Measurements from ENCODE around the gene CNDP2. TPM values are rescaled to one million over a fixed set of nuclear protein-coding genes. Genes with fewer than 3 reads are reported as not detected.

Gene CNDP2
- total and polyA plus RNA-seq, 12 donors, result 49.7 to 159 (median 97.9) TPM

DNA sequence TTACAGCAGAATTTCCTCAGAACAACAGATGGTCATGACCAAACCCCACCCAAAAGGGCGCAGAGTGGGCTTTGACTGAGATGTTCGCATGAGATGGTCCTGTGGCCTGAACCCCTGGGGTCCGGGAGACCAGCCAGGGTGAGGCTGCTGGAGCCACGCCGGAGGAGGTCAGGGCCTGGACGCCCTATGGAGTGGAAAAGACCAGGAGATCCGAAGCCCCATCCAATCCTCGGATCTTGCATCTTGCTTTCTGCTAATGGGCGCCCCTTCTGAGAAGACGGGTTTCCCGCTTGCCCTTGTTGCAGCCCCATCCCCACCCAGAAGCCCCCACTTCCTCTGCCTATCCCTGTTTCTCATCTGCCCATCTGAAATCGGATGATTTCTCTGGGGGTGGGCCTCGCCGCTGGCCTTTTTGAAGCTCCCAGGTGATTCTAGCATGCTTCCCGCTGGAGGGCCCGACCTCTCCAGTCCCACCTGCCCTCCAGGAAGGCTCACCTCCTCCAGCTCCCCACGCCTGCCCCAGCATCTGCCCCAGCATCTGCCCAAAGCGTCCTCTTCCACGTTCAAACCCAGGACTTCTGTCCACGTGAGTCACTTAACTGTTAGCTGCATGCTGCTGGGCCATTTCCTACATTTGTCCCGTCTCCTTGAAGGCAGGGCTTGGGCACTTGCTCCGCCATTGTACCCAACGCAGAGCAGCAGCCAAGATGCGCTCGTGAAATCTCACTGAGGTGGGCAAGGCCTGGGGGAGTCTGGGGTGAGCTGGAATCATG is 33.8 kb downstream of the CNDP2 start:
- no peaks in the 10 kb centered on the region for H3K9me3 ChIP-seq (replicated peaks in 1 of 3)
- TF ChIP-seq, protein P1, sequence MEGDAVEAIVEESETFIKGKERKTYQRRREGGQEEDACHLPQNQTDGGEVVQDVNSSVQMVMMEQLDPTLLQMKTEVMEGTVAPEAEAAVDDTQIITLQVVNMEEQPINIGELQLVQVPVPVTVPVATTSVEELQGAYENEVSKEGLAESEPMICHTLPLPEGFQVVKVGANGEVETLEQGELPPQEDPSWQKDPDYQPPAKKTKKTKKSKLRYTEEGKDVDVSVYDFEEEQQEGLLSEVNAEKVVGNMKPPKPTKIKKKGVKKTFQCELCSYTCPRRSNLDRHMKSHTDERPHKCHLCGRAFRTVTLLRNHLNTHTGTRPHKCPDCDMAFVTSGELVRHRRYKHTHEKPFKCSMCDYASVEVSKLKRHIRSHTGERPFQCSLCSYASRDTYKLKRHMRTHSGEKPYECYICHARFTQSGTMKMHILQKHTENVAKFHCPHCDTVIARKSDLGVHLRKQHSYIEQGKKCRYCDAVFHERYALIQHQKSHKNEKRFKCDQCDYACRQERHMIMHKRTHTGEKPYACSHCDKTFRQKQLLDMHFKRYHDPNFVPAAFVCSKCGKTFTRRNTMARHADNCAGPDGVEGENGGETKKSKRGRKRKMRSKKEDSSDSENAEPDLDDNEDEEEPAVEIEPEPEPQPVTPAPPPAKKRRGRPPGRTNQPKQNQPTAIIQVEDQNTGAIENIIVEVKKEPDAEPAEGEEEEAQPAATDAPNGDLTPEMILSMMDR (IDR thresholded peaks at IDR 0.05), result no peak
- no peak for TF ChIP-seq POLR2A (IDR thresholded peaks at IDR 0.05)
- 90 to 98% (median 93%) methylated on average over 22 to 25 of the region's 25 CpGs for WGBS, 4 donors

DNA sequence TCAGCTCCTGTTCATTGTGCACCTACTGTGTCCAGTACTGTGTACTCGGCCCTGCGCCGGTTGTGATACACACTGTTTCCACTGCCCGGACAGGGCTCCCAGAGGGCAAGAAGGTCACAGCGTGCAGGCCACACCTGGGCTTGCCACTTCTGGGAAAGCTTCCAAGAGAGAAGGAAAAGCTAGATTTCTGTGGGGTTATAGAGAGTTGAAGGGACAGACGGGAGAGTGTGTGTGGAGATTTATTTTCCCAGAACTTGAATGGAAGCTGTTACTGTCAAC is 34.4 kb downstream of the CNDP2 start:
- H3K36me3 ChIP-seq (replicated peaks in 1 of 2), result no peaks in the 10 kb centered on the region
- no peak overlapping the region for H3K27ac ChIP-seq
- intact Hi-C loops (cut with DNase I), result loop anchor here in 1 of 2 donors (10.0 kb wide), 1 partner anchor 176 kb away; no protein-coding TSS in a partner anchor
- no peaks in the 10 kb centered on the region for H3K9me3 ChIP-seq (replicated peaks in 1 of 3)
- no peaks in the 10 kb centered on the region for H3K27me3 ChIP-seq
- TF ChIP-seq, protein P1 (IDR thresholded peaks at IDR 0.05), result no peak
- no peak for TF ChIP-seq POLR2A (IDR thresholded peaks at IDR 0.05)
- no peaks in the 10 kb centered on the region for H3K4me1 ChIP-seq (replicated peaks in 1 of 2)
- DNase-seq, result no peak
- H3K4me3 ChIP-seq, result no peak overlapping the region
- WGBS, 4 donors, result 82 to 93% (median 85%) methylated on average over 6 of the region's 6 CpGs

More for the DNA sequence above, 33.8 kb downstream of the CNDP2 start:
- Histone ChIP-seq H3K36me3 (replicated peaks in 1 of 2) (no peaks in the 10 kb centered on the region), H3K27ac (no peak overlapping the region), H3K4me1 (replicated peaks in 1 of 2) (no peaks in the 10 kb centered on the region), H3K27me3 (no peaks in the 10 kb centered on the region), H3K4me3 (no peak overlapping the region)
- DNase-seq, result peak in 1 of 7 donors; percentile 46
- intact Hi-C loops (cut with DNase I), result loop anchor here in 1 of 2 donors (10.0 kb wide), 1 partner anchor 175 kb away; no protein-coding TSS in a partner anchor

DNA sequence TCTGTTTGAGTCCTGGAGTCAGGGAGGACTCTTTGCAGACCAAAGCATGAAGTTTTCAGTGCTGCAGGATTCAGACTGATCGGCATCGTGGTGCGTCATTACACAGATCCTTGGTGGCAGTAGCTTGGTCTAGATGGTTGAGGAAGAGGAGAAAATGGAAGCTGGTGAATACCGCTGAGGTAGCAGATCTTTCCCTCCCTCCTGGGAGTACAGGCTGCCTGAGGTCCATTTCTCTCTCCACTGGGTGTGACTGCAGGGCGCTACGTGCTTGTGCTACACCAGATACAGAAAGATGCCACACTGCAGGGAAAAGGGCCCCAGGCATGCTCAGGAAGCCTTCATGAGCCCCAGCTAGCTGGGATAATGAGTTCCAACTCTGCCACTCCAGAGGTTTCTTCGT is 34.9 kb downstream of the CNDP2 start:
- Histone ChIP-seq H3K4me3 (no peak overlapping the region), H3K9me3 (replicated peaks in 1 of 3) (no peaks in the 10 kb centered on the region), H3K27ac (no peak overlapping the region), H3K36me3 (replicated peaks in 1 of 2) (no peaks in the 10 kb centered on the region), H3K4me1 (replicated peaks in 1 of 2) (no peaks in the 10 kb centered on the region), H3K27me3 (no peaks in the 10 kb centered on the region)
- 83 to 88% (median 86%) methylated on average over 7 of the region's 7 CpGs for WGBS, 4 donors
- peak in 1 of 7 donors; percentile 25 for DNase-seq
- intact Hi-C loops (cut with DNase I), result loop anchor here in 1 of 2 donors (10.0 kb wide), 1 partner anchor 176 kb away; no protein-coding TSS in a partner anchor
- TF ChIP-seq POLR2A (IDR thresholded peaks at IDR 0.05), result no peak
- TF ChIP-seq, protein P1 (IDR thresholded peaks at IDR 0.05), result no peak

DNA sequence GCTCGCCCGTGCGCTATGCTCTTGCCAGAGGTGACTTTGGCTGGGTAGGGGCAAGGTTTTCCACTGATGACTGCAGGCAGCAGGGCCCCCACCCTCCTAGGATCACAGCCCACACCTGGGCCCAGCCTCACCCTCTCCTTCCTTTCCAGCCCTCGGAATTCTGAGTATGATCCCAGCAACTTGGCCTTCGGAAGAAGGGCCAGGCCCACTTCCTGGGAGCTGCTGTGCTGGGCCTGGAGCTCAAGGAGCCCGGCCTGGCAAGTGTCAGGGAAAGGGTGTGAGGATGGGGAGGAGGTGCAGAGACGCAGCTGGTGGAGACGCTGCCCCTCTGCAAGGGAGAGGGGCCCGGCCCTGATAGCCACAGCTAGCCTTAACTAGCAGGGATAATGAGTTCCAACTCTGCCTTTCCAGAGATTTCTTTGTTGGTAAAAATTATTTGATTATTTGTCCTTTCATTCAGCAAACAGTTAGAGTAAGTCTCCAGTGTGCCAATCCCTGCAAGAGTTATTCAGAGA is 36.4 kb downstream of the CNDP2 start:
- intact Hi-C loops (cut with DNase I), result loop anchor here in 1 of 2 donors (10.0 kb wide), 1 partner anchor 178 kb away; no protein-coding TSS in a partner anchor
- WGBS, 4 donors, result 77 to 95% (median 83%) methylated on average over 3 to 9 of the region's 9 CpGs

More for the DNA sequence above, 36.4 kb downstream of the CNDP2 start:
- Histone ChIP-seq H3K27ac (no peak overlapping the region), H3K4me3 (no peak overlapping the region), H3K4me1 (replicated peaks in 1 of 2) (no peaks in the 10 kb centered on the region), H3K9me3 (replicated peaks in 1 of 3) (no peaks in the 10 kb centered on the region), H3K36me3 (replicated peaks in 1 of 2) (no peaks in the 10 kb centered on the region), H3K27me3 (no peaks in the 10 kb centered on the region)
- DNase-seq, result peak in 1 of 7 donors; percentile 13
- TF ChIP-seq POLR2A (IDR thresholded peaks at IDR 0.05), result no peak
- TF ChIP-seq, protein P1 (IDR thresholded peaks at IDR 0.05), result no peak

Data from adrenal gland (tissue), 12 donors.